Measurements from ENCODE around the gene MCUB.

DNA sequence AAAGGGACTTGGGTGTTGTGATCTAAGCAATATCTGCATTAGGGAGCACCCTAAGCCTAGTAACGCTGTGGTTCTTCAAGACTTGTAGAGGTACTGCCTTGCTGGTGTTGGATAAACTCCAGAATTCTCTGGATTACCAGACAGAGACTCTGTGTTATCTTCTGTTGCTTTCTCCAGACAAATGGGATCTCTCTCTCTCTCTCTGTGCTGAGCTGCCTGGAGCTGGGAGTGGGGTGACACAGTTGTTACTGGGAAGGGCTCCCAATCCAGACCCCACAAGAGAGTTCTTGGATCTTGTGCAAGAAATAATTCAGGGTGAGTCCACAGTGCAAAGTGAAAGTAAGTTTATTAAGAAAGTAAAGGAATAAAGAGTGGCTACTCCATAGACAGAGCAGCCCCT is 48.8 kb downstream of the MCUB start:
- TF ChIP-seq, protein P1, sequence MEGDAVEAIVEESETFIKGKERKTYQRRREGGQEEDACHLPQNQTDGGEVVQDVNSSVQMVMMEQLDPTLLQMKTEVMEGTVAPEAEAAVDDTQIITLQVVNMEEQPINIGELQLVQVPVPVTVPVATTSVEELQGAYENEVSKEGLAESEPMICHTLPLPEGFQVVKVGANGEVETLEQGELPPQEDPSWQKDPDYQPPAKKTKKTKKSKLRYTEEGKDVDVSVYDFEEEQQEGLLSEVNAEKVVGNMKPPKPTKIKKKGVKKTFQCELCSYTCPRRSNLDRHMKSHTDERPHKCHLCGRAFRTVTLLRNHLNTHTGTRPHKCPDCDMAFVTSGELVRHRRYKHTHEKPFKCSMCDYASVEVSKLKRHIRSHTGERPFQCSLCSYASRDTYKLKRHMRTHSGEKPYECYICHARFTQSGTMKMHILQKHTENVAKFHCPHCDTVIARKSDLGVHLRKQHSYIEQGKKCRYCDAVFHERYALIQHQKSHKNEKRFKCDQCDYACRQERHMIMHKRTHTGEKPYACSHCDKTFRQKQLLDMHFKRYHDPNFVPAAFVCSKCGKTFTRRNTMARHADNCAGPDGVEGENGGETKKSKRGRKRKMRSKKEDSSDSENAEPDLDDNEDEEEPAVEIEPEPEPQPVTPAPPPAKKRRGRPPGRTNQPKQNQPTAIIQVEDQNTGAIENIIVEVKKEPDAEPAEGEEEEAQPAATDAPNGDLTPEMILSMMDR (IDR thresholded peaks at IDR 0.05; ENCODE audit: extremely low read depth in 1 of 2, insufficient read depth in 1 of 2, low read depth in 1 of 2, low read length in 2 of 2), result no peak
- no peak for TF ChIP-seq FOS (IDR thresholded peaks at IDR 0.05; ENCODE audit: borderline replicate concordance, insufficient read depth, low read length)
- TF ChIP-seq POLR2A (IDR thresholded peaks at IDR 0.05; ENCODE audit: low read depth, low read length), result no peak
- TF ChIP-seq, protein P2, sequence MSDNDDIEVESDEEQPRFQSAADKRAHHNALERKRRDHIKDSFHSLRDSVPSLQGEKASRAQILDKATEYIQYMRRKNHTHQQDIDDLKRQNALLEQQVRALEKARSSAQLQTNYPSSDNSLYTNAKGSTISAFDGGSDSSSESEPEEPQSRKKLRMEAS (IDR thresholded peaks at IDR 0.05; ENCODE audit: insufficient read depth, insufficient read length), result no peak
- TF ChIP-seq POLR2AphosphoS5 (IDR thresholded peaks at IDR 0.05; ENCODE audit: insufficient read depth, low read depth, low read length), result no peak
- no peak for TF ChIP-seq GATA2 (IDR thresholded peaks at IDR 0.05; ENCODE audit: insufficient read depth, insufficient read length, low read depth, low read length)

All from endothelial cell of umbilical vein (primary cell).